Epithelial cell of esophagus (primary cell): Measurements from ENCODE around the gene FOXO6.
A peak's percentile ranks its signal among the peaks of the same experiment; 100 is the strongest.

Experiments
- DNase-seq: peaks from one replicate; pipeline ENCODE4 v3.0.0; 2010; ENCODE audit warnings: low read depth
- H3K4me3 ChIP-seq: 2 replicates; pipeline ENCODE4 v1.5.1; 2011; ENCODE audit warnings: mild to moderate bottlenecking, low read length, control low read depth
- CTCF ChIP-seq: IDR thresholded peaks from 2 replicates; pipeline ENCODE4 v1.5.1; 2011; ENCODE audit warnings: low read depth, mild to moderate bottlenecking, low read length, control low read depth, inconsistent platforms; ENCODE audit not compliant: insufficient read depth; ENCODE audit errors: missing control alignments

FOXO6 gene

GRCh38 chr1:41397753-41398330 lies 36.6 kb downstream of the FOXO6 start:
- DNase-seq, result no peak
- no peak overlapping the region for H3K4me3 ChIP-seq
- no peak for TF ChIP-seq CTCF

GRCh38 chr1:41399145-41399795 lies 38.0 kb downstream of the FOXO6 start:
- no peak for DNase-seq
- TF ChIP-seq CTCF, result no peak
- H3K4me3 ChIP-seq, result no peak overlapping the region

- H3K4me3 ChIP-seq, result no peak overlapping the region
- DNase-seq, result no peak
- TF ChIP-seq CTCF, result no peak
These were observed 39.0 kb downstream of the FOXO6 start for GRCh38 chr1:41400225-41400624.

GRCh38 chr1:41401899-41402298 lies 40.7 kb downstream of the FOXO6 start:
- DNase-seq, result no peak
- no peak overlapping the region for H3K4me3 ChIP-seq
- TF ChIP-seq CTCF, result no peak

- DNase-seq, result peak; percentile 28
- TF ChIP-seq CTCF, result no peak
- H3K4me3 ChIP-seq, result no peak overlapping the region
These were observed 43.1 kb downstream of the FOXO6 start for GRCh38 chr1:41404308-41404761.

GRCh38 chr1:41407664-41408252 lies 46.5 kb downstream of the FOXO6 start:
- no peak for DNase-seq
- no peak overlapping the region for H3K4me3 ChIP-seq
- no peak for TF ChIP-seq CTCF
